HCEC 1CT (cell line): Measurements from ENCODE around the gene PRICKLE2.
"Not testable (repeated sequence)": the region's sequence is repeated elsewhere in the genome, so short reads cannot be mapped to it uniquely, and the experiment has no call there.

ENCODE experiments used
- DNase-seq: peaks from one replicate; pipeline ENCODE4 v3.0.0-alpha.2; 2017

The PRICKLE2 gene

GRCh38 chr3:64093825-64094712 lies 131.2 kb downstream of the PRICKLE2 start:
- DNase-seq = no peak

- DNase-seq = no peak
These were observed 132.1 kb downstream of the PRICKLE2 start for GRCh38 chr3:64093211-64093610.

GRCh38 chr3:64091501-64091900 lies 133.8 kb downstream of the PRICKLE2 start:
- DNase-seq = no peak

- DNase-seq = not testable (repeated sequence)
These were observed 135.9 kb downstream of the PRICKLE2 start for GRCh38 chr3:64089386-64089785.

DNA sequence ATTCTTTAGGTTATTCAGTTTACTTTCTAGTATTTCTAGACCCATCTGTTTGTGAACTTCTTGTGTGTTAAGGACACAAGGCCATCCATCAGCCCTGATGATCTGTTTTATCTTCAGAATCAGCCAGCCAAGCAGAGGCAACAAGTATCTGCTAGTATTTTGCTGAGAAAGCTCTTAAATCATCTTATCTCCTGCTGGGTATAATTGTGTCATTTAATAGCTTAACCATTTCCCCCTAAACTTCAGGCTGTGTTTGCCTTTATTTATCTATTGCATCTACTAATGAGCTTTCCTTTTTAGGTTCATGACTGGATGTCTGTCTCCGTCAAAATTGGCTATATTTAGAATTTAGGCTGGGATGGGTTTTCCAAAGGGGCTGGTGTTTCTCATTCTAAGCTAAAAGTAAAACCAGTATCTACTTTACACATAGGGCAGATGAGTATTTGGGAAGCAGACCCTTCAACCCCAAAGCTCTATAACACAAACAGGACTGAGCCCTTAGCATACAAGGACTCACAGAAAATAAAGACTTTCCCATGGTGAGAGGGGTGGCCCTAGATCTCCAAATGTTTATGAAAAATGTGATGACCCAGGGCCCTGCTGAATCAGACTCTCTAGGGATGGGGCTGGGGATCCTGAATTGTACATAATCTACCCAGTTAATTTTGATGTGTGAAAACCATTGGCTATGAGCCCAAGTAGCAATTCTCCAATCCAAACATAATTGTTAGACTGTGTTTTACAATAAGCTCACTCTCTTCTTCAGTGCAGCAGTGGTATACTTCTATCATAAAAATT lies 136.7 kb downstream of the PRICKLE2 start:
- DNase-seq = no peak

DNA sequence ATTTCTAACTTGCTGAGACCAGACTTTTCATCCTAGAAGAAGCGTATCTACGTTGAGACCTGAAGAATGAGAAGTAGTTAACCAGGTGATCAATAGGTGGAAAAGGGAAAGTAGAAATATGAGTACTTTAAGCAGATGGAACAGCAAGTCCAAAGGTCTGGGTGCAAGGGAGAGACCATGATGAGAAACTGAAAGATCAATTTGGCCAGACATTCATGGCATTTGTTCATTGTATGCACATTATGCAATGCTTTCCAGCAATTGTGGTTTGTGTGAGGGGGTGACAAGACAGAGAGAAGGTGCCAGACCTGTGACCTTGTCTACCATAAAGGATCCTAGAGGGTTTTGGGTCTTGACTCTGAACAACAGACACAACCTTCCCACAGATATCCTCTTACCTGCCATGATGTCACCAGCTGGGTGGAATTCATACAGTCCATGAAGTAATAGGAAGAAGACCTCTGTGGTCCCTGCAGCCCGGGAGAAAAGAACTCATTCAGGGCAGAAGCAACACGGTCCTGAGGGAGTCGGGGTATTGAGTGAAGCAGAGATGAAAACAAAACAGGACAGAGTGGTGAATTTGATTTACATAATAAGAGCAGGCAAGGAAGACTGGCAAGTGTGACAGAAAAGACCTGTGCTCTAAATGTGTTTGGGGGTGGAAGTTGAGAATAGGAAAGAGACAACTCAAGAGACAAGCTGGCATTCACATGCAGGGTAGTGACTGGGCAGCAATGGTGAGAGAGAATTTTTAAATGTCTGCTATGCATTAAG lies 138.6 kb downstream of the PRICKLE2 start:
- DNase-seq = no peak

GRCh38 chr3:64084640-64085039 lies 140.6 kb downstream of the PRICKLE2 start:
- peak; percentile 78 for DNase-seq

- DNase-seq = no peak
These were observed 141.7 kb downstream of the PRICKLE2 start for GRCh38 chr3:64083575-64083974.

GRCh38 chr3:64082961-64083541 lies 142.2 kb downstream of the PRICKLE2 start:
- no peak for DNase-seq

DNA sequence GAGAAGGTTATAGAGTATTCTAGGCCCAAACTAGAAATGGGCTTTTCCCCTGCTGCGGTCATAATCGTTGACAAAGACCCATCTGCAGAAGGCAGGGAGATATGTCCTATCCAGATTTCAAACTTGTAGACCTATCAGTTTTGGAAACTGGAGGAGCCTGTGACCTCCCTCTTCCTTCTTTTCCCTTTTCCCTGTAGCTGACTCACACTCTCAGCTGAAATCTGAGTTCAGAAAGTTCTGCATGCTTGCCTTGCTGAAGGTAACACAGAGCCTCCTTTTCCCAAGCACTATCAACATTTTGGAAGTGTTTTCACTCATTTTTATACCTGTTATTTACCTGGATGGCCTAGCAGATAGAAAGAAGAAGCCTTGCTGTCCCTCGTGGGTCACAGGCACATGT lies 142.9 kb downstream of the PRICKLE2 start:
- DNase-seq = no peak

DNA sequence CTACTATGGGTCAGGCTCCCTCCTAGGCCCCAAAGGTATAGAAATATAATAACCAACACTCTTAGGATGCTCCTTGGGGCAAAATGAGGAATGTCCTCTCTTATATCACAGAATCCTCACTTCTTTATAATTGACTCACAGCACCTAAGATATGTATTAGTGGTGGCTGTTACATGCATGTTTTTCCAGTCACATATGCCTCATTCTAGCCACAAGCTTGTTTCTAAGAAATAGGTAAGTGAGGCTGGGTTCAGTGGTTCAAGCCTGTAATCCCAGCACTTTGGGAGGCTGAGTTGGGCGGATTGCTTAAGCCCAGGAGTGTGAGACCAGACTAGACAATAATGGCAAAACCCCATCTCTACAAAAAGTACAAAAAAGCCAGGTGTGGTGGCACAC lies 144.0 kb downstream of the PRICKLE2 start:
- DNase-seq = no peak

DNA sequence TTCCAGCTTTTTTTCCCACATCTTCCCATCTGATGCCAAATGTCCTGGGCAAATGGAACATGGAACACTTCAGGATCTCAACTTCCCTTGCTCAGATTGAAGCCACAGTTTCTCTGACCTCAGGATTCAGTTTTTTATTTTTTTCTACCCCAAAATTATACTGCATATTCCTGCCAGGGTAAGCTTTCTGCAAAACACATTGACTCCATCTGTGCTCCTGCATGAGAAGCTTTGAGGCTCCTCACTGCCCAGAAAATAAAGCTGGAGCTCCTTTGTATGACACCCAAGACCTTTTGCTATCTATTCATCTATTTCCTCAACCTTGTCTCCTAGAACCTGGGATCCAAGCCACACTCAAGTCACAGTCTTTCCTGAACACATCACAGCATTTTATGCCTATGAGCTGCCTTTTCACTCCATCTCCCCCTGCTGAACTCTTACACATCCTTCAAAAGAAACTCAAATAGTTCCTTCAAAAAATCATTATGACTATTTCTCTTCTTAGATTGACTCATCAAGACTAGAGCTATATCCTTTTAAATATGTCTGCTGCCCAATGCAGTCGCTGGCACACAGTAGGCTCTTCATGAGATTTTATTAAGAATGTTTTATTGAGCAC lies 144.5 kb downstream of the PRICKLE2 start:
- DNase-seq = no peak

- no peak for DNase-seq
These were observed 145.7 kb downstream of the PRICKLE2 start for GRCh38 chr3:64079369-64080150.

DNA sequence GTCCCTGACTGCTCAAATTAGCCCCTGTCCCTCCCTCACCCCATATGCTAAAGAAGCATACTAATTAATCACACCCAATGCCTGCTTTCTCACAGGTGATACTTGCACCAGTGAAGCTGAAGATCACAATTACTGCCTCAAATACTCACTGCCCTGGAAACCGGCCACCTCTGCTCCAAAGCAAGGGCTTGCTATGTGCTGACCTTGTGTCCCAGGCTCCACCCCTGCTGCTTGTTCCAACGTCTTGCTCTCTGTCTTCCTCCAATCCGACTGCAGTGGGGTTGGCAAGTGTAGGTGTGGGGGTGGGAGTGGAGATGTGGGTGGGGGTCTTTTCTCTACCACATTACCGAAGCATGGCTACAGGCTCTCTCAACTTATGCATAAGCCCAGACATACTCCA lies 146.3 kb downstream of the PRICKLE2 start:
- no peak for DNase-seq

- DNase-seq = no peak
These were observed 150.2 kb downstream of the PRICKLE2 start for GRCh38 chr3:64074895-64075679.

- peak; percentile 81 for DNase-seq
These were observed 151.2 kb downstream of the PRICKLE2 start for GRCh38 chr3:64074060-64074459.

DNA sequence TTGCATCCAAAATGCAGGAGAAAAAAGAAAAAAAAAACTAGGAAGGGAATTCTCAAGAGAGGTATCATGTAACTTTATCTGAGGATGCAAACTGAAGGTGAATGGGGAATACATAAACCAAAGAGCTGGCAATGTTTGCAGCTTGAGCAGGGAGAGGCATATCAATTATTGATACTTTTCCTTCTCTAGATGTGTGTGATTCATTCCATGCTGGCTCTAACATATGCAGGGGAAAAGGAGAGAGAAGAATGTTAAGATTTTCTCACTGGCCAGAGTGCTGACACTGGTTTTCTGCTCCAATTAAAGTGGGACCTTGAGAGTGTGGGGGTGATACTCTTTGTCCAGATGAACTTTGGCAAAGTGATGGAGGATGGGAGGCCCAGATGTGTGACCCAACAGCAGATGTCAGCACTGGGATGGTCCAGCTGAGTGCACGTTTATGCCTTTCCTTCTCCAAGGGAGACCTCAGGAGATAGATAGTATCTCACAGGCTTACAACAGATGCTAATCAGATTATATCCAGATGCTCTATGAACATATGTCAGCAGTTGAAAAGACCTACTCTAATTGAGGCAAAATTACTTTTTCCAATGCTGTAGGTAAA lies 152.0 kb downstream of the PRICKLE2 start:
- peak; percentile 19 for DNase-seq

GRCh38 chr3:64072126-64072525 lies 153.1 kb downstream of the PRICKLE2 start:
- DNase-seq = no peak

DNA sequence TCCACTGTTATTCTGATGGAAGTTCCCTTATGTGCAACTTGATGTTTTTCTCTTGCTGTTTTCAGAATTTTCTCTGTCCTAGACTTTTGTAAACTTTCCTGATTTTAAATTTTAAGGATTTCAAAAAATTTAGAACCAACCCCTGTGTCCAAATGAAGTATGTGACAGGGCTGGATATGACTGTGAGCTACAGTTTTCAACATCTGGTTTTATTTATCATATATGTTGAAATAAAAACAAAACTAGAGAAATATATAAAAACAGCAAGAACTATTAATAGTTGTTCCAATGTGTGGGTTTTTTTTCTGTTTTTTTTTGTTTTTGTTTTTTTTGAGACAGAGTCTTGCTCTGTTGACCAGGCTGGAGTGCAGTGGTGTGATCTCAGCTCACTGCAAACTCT lies 154.6 kb downstream of the PRICKLE2 start:
- no peak for DNase-seq
